ENCODE measurements around the gene PRAC1.

The PRAC1 gene

GRCh38 chr17:48737330-48738043, 15.2 kb upstream of the PRAC1 start:
- POLR2A ChIA-PET: no interaction called here
- CTCF ChIA-PET: interaction anchor here (0.7 to 8.5 kb wide), 10 partner anchors 8 to 295 kb away, joined by 3 to 92 read pairs (median 3); partner anchors contain the start of genes HOXB13, PRAC1 and PRAC2

GRCh38 chr17:48735062-48735351, 12.7 kb upstream of the PRAC1 start:
- Histone ChIP-seq H3K4me1 (ENCODE audit: control extremely low read depth in 1 of 4, control insufficient read depth in 4 of 4, insufficient read depth in 4 of 4, low read length in 3 of 4) (peaks cover 0 to 4% (median 0%) of the 10 kb centered on the region in 4 experiments), H3K4me3 (ENCODE audit: control insufficient read depth in 1 of 7, extremely low read depth in 1 of 7, insufficient read depth in 4 of 7, low read depth in 2 of 7, low read length in 6 of 7) (no peak overlapping the region), H3K9me3 (ENCODE audit: control extremely low read depth in 1 of 5, control insufficient read depth in 4 of 5, insufficient read depth in 2 of 5, low read depth in 1 of 5, low read length in 4 of 5) (peaks cover 0 to 6% (median 0%) of the 10 kb centered on the region in 5 experiments), H3K27me3 (replicated peaks in 2 of 5; ENCODE audit: control insufficient read depth in 4 of 5, insufficient read depth in 5 of 5, low read length in 4 of 5) (peaks cover 36 to 100% (median 67%) of the 10 kb centered on the region in 5 experiments), H3K27ac (ENCODE audit: insufficient read depth in 1 of 2, low read depth in 1 of 2, low read length in 2 of 2, poor library complexity in 1 of 2, severe bottlenecking in 2 of 2) (no peak overlapping the region), H3K36me3 (ENCODE audit: control insufficient read depth in 4 of 4, insufficient read depth in 4 of 4, low read length in 3 of 4) (no peaks in the 10 kb centered on the region)
- ChIA-PET POLR2A (interaction anchor here (1.2 kb wide), 3 partner anchors 10 to 17 kb away, joined by 3 to 6 read pairs (median 3); no protein-coding TSS in a partner anchor), CTCF (interaction anchor here (1.1 to 8.5 kb wide), 4 partner anchors 9 to 34 kb away, joined by 4 to 92 read pairs (median 7); partner anchors contain the start of genes PRAC1 and PRAC2)
- no peak for DNase-seq
- WGBS (ENCODE audit: insufficient coverage): 0% methylated on average over 7 of the region's 7 CpGs

More at GRCh38 chr17:48737330-48738043, 15.2 kb upstream of the PRAC1 start:
- H3K4me1 ChIP-seq (ENCODE audit: control extremely low read depth in 1 of 4, control insufficient read depth in 4 of 4, insufficient read depth in 4 of 4, low read length in 3 of 4): peaks cover 0 to 4% (median 0%) of the 10 kb centered on the region in 4 experiments
- peaks cover 31 to 100% (median 68%) of the 10 kb centered on the region in 5 experiments for H3K27me3 ChIP-seq (replicated peaks in 2 of 5; ENCODE audit: control insufficient read depth in 4 of 5, insufficient read depth in 5 of 5, low read length in 4 of 5)
- no peaks in the 10 kb centered on the region for H3K36me3 ChIP-seq (ENCODE audit: control insufficient read depth in 4 of 4, insufficient read depth in 4 of 4, low read length in 3 of 4)
- no peak overlapping the region for H3K27ac ChIP-seq (ENCODE audit: insufficient read depth in 1 of 2, low read depth in 1 of 2, low read length in 2 of 2, poor library complexity in 1 of 2, severe bottlenecking in 2 of 2)
- DNase-seq: no peak
- no peak overlapping the region for H3K4me3 ChIP-seq (ENCODE audit: control insufficient read depth in 1 of 7, extremely low read depth in 1 of 7, insufficient read depth in 4 of 7, low read depth in 2 of 7, low read length in 6 of 7)
- H3K9me3 ChIP-seq (ENCODE audit: control extremely low read depth in 1 of 5, control insufficient read depth in 4 of 5, insufficient read depth in 2 of 5, low read depth in 1 of 5, low read length in 4 of 5): peaks cover 0 to 6% (median 4%) of the 10 kb centered on the region in 5 experiments
- 70% methylated on average over 4 of the region's 4 CpGs for WGBS (ENCODE audit: insufficient coverage)

- Histone ChIP-seq H3K27ac (ENCODE audit: insufficient read depth in 1 of 2, low read depth in 1 of 2, low read length in 2 of 2, poor library complexity in 1 of 2, severe bottlenecking in 2 of 2) (no peak overlapping the region), H3K4me3 (ENCODE audit: control insufficient read depth in 1 of 7, extremely low read depth in 1 of 7, insufficient read depth in 4 of 7, low read depth in 2 of 7, low read length in 6 of 7) (no peak overlapping the region), H3K36me3 (ENCODE audit: control insufficient read depth in 4 of 4, insufficient read depth in 4 of 4, low read length in 3 of 4) (no peaks in the 10 kb centered on the region), H3K9me3 (ENCODE audit: control extremely low read depth in 1 of 5, control insufficient read depth in 4 of 5, insufficient read depth in 2 of 5, low read depth in 1 of 5, low read length in 4 of 5) (peaks cover 0 to 6% (median 0%) of the 10 kb centered on the region in 5 experiments), H3K4me1 (ENCODE audit: control extremely low read depth in 1 of 4, control insufficient read depth in 4 of 4, insufficient read depth in 4 of 4, low read length in 3 of 4) (peaks cover 0 to 4% (median 0%) of the 10 kb centered on the region in 4 experiments), H3K27me3 (replicated peaks in 2 of 5; ENCODE audit: control insufficient read depth in 4 of 5, insufficient read depth in 5 of 5, low read length in 4 of 5) (peaks cover 42 to 100% (median 68%) of the 10 kb centered on the region in 5 experiments)
- POLR2A ChIA-PET: interaction anchor here (0.5 to 1.2 kb wide), 3 partner anchors 11 to 990 kb away, joined by 3 to 6 read pairs (median 3); no protein-coding TSS in a partner anchor
- CTCF ChIA-PET: interaction anchor here (1.1 to 8.5 kb wide), 4 partner anchors 9 to 35 kb away, joined by 4 to 92 read pairs (median 7); partner anchors contain the start of genes PRAC1 and PRAC2
- DNase-seq: no peak
- WGBS (ENCODE audit: insufficient coverage): 6% methylated on average over 11 of the region's 14 CpGs
These were observed 12.2 kb upstream of the PRAC1 start for GRCh38 chr17:48734333-48735061.

- H3K27me3 ChIP-seq (replicated peaks in 2 of 5; ENCODE audit: control insufficient read depth in 4 of 5, insufficient read depth in 5 of 5, low read length in 4 of 5): peaks cover 42 to 100% (median 69%) of the 10 kb centered on the region in 5 experiments
- 12% methylated on average over 17 of the region's 22 CpGs for WGBS (ENCODE audit: insufficient coverage)
- no peaks in the 10 kb centered on the region for H3K36me3 ChIP-seq (ENCODE audit: control insufficient read depth in 4 of 4, insufficient read depth in 4 of 4, low read length in 3 of 4)
- no peak for DNase-seq
- no peak overlapping the region for H3K27ac ChIP-seq (ENCODE audit: insufficient read depth in 1 of 2, low read depth in 1 of 2, low read length in 2 of 2, poor library complexity in 1 of 2, severe bottlenecking in 2 of 2)
- peaks cover 0 to 3% (median 0%) of the 10 kb centered on the region in 5 experiments for H3K9me3 ChIP-seq (ENCODE audit: control extremely low read depth in 1 of 5, control insufficient read depth in 4 of 5, insufficient read depth in 2 of 5, low read depth in 1 of 5, low read length in 4 of 5)
- ChIA-PET CTCF (interaction anchor here (1.1 to 8.5 kb wide), 6 partner anchors 10 to 55 kb away, joined by 4 to 92 read pairs (median 5); partner anchors contain the start of genes PRAC1 and PRAC2), POLR2A (interaction anchor here (1.2 kb wide), 1 partner anchor 12 kb away, joined by 3 read pairs; no protein-coding TSS in a partner anchor)
- no peak overlapping the region for H3K4me3 ChIP-seq (ENCODE audit: control insufficient read depth in 1 of 7, extremely low read depth in 1 of 7, insufficient read depth in 4 of 7, low read depth in 2 of 7, low read length in 6 of 7)
- H3K4me1 ChIP-seq (ENCODE audit: control extremely low read depth in 1 of 4, control insufficient read depth in 4 of 4, insufficient read depth in 4 of 4, low read length in 3 of 4): peaks cover 0 to 6% (median under 1%) of the 10 kb centered on the region in 4 experiments
These were observed 11.5 kb upstream of the PRAC1 start for GRCh38 chr17:48733632-48734328.

GRCh38 chr17:48732688-48733629, 10.6 kb upstream of the PRAC1 start:
- ChIA-PET CTCF (interaction anchor here (1.0 to 8.5 kb wide), 6 partner anchors 10 to 58 kb away, joined by 4 to 92 read pairs (median 5); partner anchors contain the start of genes PRAC1 and PRAC2), POLR2A (no interaction called here)
- H3K4me3 ChIP-seq (ENCODE audit: control insufficient read depth in 1 of 7, extremely low read depth in 1 of 7, insufficient read depth in 4 of 7, low read depth in 2 of 7, low read length in 6 of 7): no peak overlapping the region
- no peaks in the 10 kb centered on the region for H3K36me3 ChIP-seq (ENCODE audit: control insufficient read depth in 4 of 4, insufficient read depth in 4 of 4, low read length in 3 of 4)
- peaks cover 0 to 12% (median 4%) of the 10 kb centered on the region in 4 experiments for H3K4me1 ChIP-seq (ENCODE audit: control extremely low read depth in 1 of 4, control insufficient read depth in 4 of 4, insufficient read depth in 4 of 4, low read length in 3 of 4)
- H3K9me3 ChIP-seq (ENCODE audit: control extremely low read depth in 1 of 5, control insufficient read depth in 4 of 5, insufficient read depth in 2 of 5, low read depth in 1 of 5, low read length in 4 of 5): peaks cover 0 to 3% (median 0%) of the 10 kb centered on the region in 5 experiments
- H3K27ac ChIP-seq (ENCODE audit: insufficient read depth in 1 of 2, low read depth in 1 of 2, low read length in 2 of 2, poor library complexity in 1 of 2, severe bottlenecking in 2 of 2): no peak overlapping the region
- no peak for DNase-seq
- WGBS (ENCODE audit: insufficient coverage): 7% methylated on average over 34 of the region's 50 CpGs
- peaks cover 42 to 100% (median 66%) of the 10 kb centered on the region in 5 experiments for H3K27me3 ChIP-seq (replicated peaks in 2 of 5; ENCODE audit: control insufficient read depth in 4 of 5, insufficient read depth in 5 of 5, low read length in 4 of 5)

GRCh38 chr17:48731355-48731754, 9.0 kb upstream of the PRAC1 start:
- H3K27me3 ChIP-seq (replicated peaks in 2 of 5; ENCODE audit: control insufficient read depth in 4 of 5, insufficient read depth in 5 of 5, low read length in 4 of 5): peaks cover 47 to 100% (median 70%) of the 10 kb centered on the region in 5 experiments
- H3K27ac ChIP-seq (ENCODE audit: insufficient read depth in 1 of 2, low read depth in 1 of 2, low read length in 2 of 2, poor library complexity in 1 of 2, severe bottlenecking in 2 of 2): no peak overlapping the region
- POLR2A ChIA-PET: no interaction called here
- DNase-seq: no peak
- no peak overlapping the region for H3K4me3 ChIP-seq (ENCODE audit: control insufficient read depth in 1 of 7, extremely low read depth in 1 of 7, insufficient read depth in 4 of 7, low read depth in 2 of 7, low read length in 6 of 7)
- H3K4me1 ChIP-seq (ENCODE audit: control extremely low read depth in 1 of 4, control insufficient read depth in 4 of 4, insufficient read depth in 4 of 4, low read length in 3 of 4): peaks cover 0 to 12% (median 4%) of the 10 kb centered on the region in 4 experiments
- no peaks in the 10 kb centered on the region for H3K9me3 ChIP-seq (ENCODE audit: control extremely low read depth in 1 of 5, control insufficient read depth in 4 of 5, insufficient read depth in 2 of 5, low read depth in 1 of 5, low read length in 4 of 5)
- H3K36me3 ChIP-seq (ENCODE audit: control insufficient read depth in 4 of 4, insufficient read depth in 4 of 4, low read length in 3 of 4): no peaks in the 10 kb centered on the region
- CTCF ChIA-PET: interaction anchor here (0.6 to 8.5 kb wide), 6 partner anchors 10 to 1299 kb away, joined by 3 to 92 read pairs (median 4); partner anchors contain the start of genes PRAC1 and PRAC2

Measured in common myeloid progenitor, CD34-positive (primary cell).